Right ventricle myocardium inferior (tissue), 1 donor: ENCODE data around the gene SCUBE2. TPM values are rescaled to one million over a fixed set of nuclear protein-coding genes. Genes with fewer than 3 reads are reported as not detected.
"Not testable (repeated sequence)": the region's sequence is repeated elsewhere in the genome, so short reads cannot be mapped to it uniquely, and the experiment has no call there.

Experiments
- ATAC-seq: fragments of 200-7000 bp; cut with Tn5 transposase; one replicate; pipeline ENCODE4 v1.9.1; 2020; ENCODE audit warnings: mild to moderate bottlenecking, moderate library complexity
- DNase-seq: peaks from one replicate; pipeline ENCODE4 v3.0.0; 2021; ENCODE audit errors: missing footprints
- intact Hi-C: fragments of 100-400 bp; cut with DNase I; formaldehyde crosslinking; loops from one replicate; pipeline ENCODE4 v1.11.0; 2022
- total RNA-seq: library from RNA; stranded (reverse); fragmentation: NEBNext Ultra II Directional; extraction: Animal tissue kit (Norgen Biotek cat#: 25700); gene quantifications from one replicate; pipeline ENCODE4 v1.2.1, GENCODE V29; 2021
- donor health status: DM: no; HTN: yes; CAD: no; lungs with severe emphysema.

Gene SCUBE2
- total RNA-seq, 1 donor from 2014 or later = 1.3 TPM

DNA sequence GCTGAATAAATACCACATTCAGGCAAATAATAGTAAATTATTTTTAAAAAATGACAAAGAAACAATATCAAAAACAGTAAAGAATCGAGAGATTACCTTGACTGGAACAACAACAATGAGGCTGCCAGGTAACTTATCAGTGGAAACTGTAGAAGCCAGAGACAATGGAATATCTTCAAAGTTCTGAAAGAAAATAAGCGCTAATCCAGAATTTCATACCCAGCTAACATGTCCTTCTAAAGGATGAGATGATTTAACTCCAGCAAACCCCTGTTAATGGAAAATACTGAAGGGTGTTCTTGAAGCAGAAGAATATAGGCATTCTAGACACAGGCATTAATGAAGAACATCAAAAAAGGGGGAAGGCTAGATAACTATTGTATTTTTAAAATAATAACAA is 20.7 kb upstream of the SCUBE2 start:
- DNase-seq = no peak
- no peak for ATAC-seq
- intact Hi-C loops = no loop called here

DNA sequence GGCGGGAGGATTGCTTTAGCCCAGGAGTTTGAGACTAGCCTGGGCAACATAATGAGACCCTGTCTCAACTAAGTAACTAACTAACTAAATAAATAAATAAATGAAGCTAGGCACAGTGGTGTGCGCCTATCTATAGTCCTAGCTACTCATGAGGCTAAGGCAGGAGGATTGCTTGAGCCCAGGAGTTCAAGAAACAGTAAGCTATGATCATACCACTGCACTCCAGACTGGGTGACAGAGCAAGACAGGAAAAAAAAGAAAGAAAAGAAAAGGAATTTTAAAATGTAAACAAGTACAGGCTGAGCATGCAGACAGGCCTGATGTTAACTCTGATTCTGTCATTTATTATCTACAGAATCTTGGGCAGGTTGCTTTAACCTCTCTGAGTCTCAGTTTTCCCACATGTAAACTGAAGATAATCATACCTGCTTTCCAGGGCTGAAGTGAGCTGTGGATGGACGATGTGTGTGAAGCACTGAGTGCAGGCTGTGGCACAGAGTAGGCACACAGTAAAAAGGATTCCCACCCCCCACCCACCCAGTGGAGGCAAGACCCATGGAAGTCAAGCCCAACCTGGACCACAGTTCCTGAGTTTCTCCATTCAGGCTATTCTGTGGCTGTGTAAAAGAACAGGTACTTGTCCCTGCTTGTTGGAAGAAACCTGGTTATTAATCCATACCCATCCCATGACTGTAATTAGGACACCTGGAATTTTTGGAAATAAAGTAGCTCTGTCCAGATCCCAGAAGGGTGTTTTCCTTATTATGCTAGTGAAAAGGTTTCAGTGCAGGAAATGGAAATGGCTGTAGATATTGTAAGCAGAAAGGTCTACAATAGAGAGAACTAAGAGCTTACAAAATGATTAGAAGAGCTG is 18.7 kb upstream of the SCUBE2 start:
- ATAC-seq = no peak
- DNase-seq = no peak
- intact Hi-C loops = no loop called here

DNA sequence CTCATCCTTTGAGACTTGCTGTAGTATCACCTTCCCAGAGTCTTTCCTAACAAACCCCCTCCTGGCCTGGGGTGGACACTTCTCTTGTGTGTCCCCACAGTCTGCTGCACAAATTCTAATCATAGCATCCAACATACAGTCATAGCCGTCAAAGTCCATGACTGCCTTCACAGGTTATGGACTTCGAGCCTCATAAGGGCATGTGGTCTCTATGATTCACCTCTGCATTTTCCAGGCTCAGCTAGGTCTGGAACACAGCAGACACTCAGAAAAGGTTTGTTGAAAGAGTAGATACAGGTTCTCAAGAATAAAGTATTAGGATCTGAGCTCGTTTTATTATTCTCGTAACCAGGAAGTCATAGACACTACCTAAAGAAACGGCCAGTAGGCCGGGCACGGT is 13.2 kb upstream of the SCUBE2 start:
- ATAC-seq (no peak), DNase-seq (no peak)
- intact Hi-C loops = no loop called here

- intact Hi-C loops = no loop called here
- ATAC-seq (no peak), DNase-seq (no peak)
Measured at GRCh38 chr11:9103542-9104276, 12.3 kb upstream of the SCUBE2 start.

DNA sequence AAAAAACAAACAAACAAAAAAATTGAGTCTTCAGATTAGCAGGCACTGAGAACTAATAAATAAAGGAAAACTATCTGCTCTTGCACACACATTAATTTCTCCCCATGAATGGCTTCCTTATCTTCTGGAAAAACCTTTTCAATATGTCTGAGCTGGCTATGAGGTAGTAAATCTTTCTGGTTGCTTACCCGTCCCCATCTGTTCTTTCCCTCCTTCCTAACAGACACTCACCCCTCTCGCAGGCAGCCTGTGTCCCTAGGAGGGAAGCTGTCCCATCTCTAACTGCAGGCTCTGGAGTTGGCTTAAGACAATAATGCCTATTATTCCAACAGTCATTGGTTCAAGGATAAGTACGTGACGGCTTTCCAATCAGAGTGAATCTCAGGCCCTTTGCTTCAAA is 8.2 kb upstream of the SCUBE2 start:
- intact Hi-C loops = no loop called here
- no peak for ATAC-seq
- DNase-seq = no peak

DNA sequence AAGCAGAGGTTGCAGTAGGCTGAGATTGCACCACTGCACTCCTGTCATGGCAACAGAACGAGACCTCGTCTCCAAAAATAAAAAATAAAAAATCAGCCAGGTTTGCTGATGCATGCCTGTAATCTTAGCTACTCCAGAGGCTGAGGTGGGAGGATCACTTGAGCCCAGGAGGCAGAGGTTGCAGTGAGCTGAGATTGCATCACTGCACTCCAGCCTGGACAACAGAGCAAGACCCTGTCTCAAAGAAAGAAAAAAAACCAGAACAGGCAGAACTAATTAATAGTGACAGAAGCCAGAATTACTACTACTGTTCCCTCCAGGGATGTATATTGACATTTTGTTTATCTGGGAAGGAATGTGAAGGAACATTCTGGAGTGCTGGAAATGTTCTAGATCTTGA is 7.1 kb upstream of the SCUBE2 start:
- DNase-seq, intact Hi-C loops, ATAC-seq: not testable (repeated sequence)

GRCh38 chr11:9097186-9097943 is 6.0 kb upstream of the SCUBE2 start:
- intact Hi-C loops, ATAC-seq, DNase-seq: not testable (repeated sequence)

- DNase-seq = no peak
- ATAC-seq = no peak
- intact Hi-C loops = no loop called here
Measured at GRCh38 chr11:9096427-9096826, 5.0 kb upstream of the SCUBE2 start.

- DNase-seq = no peak
- intact Hi-C loops = no loop called here
- no peak for ATAC-seq
Measured at GRCh38 chr11:9095421-9095820, 4.0 kb upstream of the SCUBE2 start.

GRCh38 chr11:9094420-9094819 is 3.0 kb upstream of the SCUBE2 start:
- intact Hi-C loops = no loop called here
- ATAC-seq (no peak), DNase-seq (no peak)

DNA sequence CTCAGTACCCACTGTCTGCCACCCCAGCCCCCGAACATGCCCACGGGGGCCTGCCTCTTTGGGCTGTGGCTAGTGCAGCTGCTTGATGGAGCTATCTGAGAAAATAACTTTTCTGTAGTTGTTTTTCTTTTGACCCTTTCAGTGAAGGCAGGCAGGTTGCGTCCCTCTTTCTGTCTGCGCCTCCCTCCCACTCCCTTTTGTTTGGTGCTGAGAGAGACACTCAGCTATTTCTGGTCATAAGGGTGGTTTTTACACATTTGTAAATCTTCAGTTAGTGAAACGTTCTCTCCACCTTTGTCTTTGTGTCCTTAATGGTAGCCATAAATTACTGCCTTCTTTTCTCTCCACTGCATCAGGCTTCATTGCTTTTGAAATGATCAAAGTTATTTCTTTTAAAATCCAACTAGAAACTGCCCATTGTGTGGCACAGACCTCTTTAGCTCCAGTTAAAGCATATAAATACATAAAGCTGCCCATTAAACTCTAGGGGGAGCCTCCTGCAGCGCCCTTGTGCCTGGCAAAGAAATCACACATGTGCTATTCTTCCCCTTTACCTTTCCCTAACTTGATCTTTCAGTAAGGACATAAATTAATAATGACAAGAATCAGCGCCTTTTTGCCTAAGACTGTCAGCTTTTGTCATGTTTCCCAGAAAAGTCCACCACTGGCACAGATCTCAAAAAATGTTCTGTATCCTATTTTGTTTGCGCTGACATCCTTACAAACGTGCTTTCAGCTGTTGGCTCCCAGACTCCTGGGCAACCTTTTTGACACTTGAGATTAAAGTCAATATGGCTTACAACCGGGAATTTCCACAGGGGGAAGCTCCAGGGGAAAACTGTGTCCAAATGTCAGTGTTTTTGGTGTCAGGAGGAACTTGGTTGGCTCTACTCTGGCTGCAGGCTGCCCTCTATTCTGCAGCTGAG is 1.7 kb upstream of the SCUBE2 start:
- DNase-seq (no peak), ATAC-seq (no peak)
- intact Hi-C loops = no loop called here

GRCh38 chr11:9092072-9092471 is 673 bp upstream of the SCUBE2 start:
- DNase-seq (no peak), ATAC-seq (no peak)
- intact Hi-C loops = no loop called here

- intact Hi-C loops = no loop called here
- DNase-seq = no peak
- ATAC-seq = no peak
Measured at GRCh38 chr11:9090488-9091043, 833 bp downstream of the SCUBE2 start.

GRCh38 chr11:9089636-9090035 is 1.8 kb downstream of the SCUBE2 start:
- ATAC-seq (peak; percentile 16), DNase-seq (no peak)
- intact Hi-C loops = no loop called here

- ATAC-seq = no peak
- no peak for DNase-seq
- intact Hi-C loops = no loop called here
Measured at GRCh38 chr11:9089061-9089460, 2.3 kb downstream of the SCUBE2 start.

DNA sequence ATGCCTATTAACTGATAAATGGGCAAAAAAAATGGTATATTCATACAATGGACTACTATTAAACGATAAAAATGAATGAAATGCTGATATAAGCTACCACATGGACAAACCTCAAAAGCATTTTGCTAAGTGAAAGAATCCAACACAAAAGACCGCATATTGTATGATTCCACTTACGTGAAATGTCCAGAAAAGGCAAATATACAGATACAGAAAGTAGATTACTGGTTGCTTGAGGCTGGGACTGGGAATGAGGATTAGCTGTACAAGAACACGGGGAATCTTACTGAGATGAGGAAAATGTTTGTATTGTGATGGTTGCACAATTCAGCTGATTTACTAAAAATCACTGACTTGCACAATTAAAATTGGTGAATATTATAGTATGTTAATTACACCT is 8.8 kb downstream of the SCUBE2 start:
- intact Hi-C loops = no loop called here
- no peak for DNase-seq

DNA sequence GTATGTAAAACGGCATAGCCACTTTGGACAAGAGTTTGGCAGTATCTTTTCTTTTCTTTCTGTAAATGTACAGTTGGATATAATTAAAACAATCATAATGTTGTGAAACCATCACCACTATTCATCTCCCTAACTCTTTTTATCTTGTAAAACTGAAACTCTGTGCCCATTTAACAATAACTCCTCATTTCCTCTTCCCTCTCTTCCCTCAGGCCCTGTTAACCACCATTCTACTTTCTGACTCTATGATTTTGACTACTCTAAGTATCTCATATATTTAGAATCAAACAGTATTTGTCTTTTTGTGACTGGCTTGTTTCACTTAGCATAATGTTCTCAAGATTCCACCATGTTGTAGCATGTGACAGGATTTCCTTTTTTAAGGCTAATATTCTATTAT is 10.2 kb downstream of the SCUBE2 start:
- intact Hi-C loops = no loop called here
- ATAC-seq (no peak), DNase-seq (no peak)

More for the DNA sequence above, 8.8 kb downstream of the SCUBE2 start:
- no peak for ATAC-seq
